ENCODE data around the gene DUSP7. TPM values are rescaled to one million over a fixed set of nuclear protein-coding genes. Genes with fewer than 3 reads are reported as not detected.

The DUSP7 gene
- total RNA-seq, 5 donors from 2014 or later (not counting 1 experiment from before 2014, with no cell fraction given), result 11.3 to 41.3 (median 39.0) TPM

DNA sequence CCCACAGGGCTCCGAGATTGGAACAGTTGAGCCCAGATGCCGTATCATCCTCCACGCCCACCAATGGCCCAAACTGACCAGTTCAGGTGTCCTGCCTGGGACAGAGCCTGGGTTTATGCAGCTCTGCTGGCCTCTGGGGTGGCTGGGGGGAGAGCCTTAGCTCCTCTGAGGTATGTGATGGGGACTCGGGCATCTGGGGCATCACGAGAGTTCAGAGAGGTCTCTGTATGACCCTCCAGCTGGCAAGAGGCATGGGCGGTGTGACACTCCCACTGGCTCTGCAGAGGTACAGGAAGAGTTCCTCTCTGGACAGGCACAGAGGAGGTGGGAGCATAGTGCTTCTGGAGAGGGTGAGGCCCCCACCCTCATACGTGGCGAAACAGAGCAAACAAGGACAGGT, 26.6 kb upstream of the DUSP7 start:
- H3K36me3 ChIP-seq (ENCODE audit: control insufficient read depth in 2 of 2, extremely low read depth in 1 of 2, insufficient read depth in 1 of 2, low read length in 1 of 2), result no peaks in the 10 kb centered on the region
- H3K27me3 ChIP-seq (replicated peaks in 1 of 2; ENCODE audit: control insufficient read depth in 2 of 2, extremely low read depth in 1 of 2, insufficient read depth in 2 of 2, low read length in 1 of 2), result no peaks in the 10 kb centered on the region
- H3K9me3 ChIP-seq, result no peaks in the 10 kb centered on the region
- Mint-ChIP-seq H3K27ac (no peak overlapping the region), H3K4me1 (peaks cover 21 to 26% (median 21%) of the 10 kb centered on the region in 3 donors), H3K9me3 (no peaks in the 10 kb centered on the region), H3K36me3 (no peaks in the 10 kb centered on the region), H3K4me3 (no peak overlapping the region), H3K27me3 (no peaks in the 10 kb centered on the region)
- no peak overlapping the region for H3K27ac ChIP-seq (ENCODE audit: low read length)
- 95% methylated on average over 4 of the region's 8 CpGs for WGBS (ENCODE audit: insufficient coverage)
- DNase-seq, result no peak
- ChIA-PET CTCF (no interaction called here), POLR2A (no interaction called here)
- H3K4me1 ChIP-seq (ENCODE audit: control insufficient read depth in 1 of 2, extremely low read depth in 1 of 2, insufficient read depth in 2 of 2, low read length in 2 of 2), result peaks cover 2 to 21% of the 10 kb centered on the region in 2 experiments
- no peak for ATAC-seq (replicated peaks in 1 of 4)
- H3K4me3 ChIP-seq (ENCODE audit: control insufficient read depth in 1 of 2, extremely low read depth in 1 of 2, low read length in 1 of 2), result no peak overlapping the region

DNA sequence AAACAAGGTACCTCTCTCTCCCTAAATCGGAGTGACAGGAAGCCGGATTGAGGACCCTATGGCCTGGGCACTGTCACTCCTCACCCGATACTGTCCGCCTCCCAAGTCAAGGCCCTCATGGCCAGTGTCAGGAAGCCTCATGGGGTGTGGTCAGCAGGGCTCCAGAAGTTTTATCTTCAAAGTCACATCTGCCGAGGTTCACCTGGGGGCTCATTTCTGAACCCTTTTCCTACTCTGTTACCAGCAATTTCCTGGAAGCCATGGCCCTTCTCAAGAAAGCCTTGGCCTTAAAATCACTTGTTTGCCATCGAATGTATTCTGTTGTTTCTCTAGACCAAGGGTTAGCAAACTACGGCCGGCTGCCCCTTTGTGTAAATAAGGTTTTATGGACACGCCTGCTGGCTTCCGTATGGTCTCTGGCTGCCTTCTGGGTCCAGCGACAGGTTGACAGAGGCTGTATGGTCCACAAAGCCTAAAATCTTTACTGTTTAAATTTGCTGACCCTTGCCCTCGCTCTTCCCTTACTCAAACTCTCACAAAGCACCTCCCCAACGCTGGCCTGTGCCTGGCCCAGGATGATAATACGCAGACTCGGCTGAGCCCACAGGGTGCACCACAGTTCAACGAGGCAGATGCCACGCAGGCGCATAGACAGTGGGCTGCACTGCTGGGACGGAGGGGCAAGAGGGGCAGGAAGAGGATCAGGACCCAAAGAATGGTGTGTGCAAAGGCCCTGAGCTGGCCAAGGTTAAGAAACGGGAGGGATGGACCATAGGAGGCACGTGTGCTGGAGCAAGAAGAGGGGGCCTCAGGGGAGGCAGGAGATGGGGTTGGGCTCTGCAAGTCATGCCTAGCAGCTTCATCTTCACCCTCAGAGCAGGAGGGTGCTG, 24.7 kb upstream of the DUSP7 start:
- H3K4me3 ChIP-seq (ENCODE audit: control insufficient read depth in 1 of 2, extremely low read depth in 1 of 2, low read length in 1 of 2), result no peak overlapping the region
- POLR2A ChIA-PET, result no interaction called here
- Mint-ChIP-seq H3K27me3 (no peaks in the 10 kb centered on the region), H3K36me3 (no peaks in the 10 kb centered on the region), H3K9me3 (no peaks in the 10 kb centered on the region), H3K4me1 (peaks cover 2 to 8% (median 6%) of the 10 kb centered on the region in 3 donors), H3K27ac (no peak overlapping the region), H3K4me3 (no peak overlapping the region)
- no peaks in the 10 kb centered on the region for H3K36me3 ChIP-seq (ENCODE audit: control insufficient read depth in 2 of 2, extremely low read depth in 1 of 2, insufficient read depth in 1 of 2, low read length in 1 of 2)
- ATAC-seq (replicated peaks in 1 of 4), result no peak
- DNase-seq, result no peak
- H3K9me3 ChIP-seq, result no peaks in the 10 kb centered on the region
- H3K27ac ChIP-seq (ENCODE audit: low read length), result no peak overlapping the region
- 96% methylated on average over 19 of the region's 21 CpGs for WGBS (ENCODE audit: insufficient coverage)
- no peaks in the 10 kb centered on the region for H3K27me3 ChIP-seq (replicated peaks in 1 of 2; ENCODE audit: control insufficient read depth in 2 of 2, extremely low read depth in 1 of 2, insufficient read depth in 2 of 2, low read length in 1 of 2)
- CTCF ChIA-PET, result no interaction called here
- H3K4me1 ChIP-seq (ENCODE audit: control insufficient read depth in 1 of 2, extremely low read depth in 1 of 2, insufficient read depth in 2 of 2, low read length in 2 of 2), result peaks cover under 1 to 8% of the 10 kb centered on the region in 2 experiments

DNA sequence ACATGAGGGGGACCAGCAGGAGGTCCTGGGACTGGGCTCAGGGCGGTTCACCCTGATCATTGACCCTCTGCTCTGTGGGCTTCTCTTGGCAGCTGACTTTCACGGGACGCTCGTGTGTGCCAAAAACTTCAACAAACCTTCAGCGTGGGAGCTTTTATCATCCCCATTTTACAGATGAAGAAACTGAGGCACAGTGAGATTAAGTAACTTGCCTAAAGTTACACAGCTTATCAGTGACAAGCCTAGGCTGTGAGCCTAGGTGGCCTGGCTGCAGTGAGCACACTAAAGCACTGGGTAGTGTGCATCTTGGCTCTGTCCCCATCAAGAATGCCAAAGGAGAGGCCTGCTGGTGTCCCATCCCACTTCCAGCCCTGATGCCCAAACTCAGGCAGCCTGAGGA, 23.6 kb upstream of the DUSP7 start:
- ATAC-seq (replicated peaks in 1 of 4) (no peak), DNase-seq (no peak)
- CTCF ChIA-PET, result no interaction called here
- POLR2A ChIA-PET, result no interaction called here
- H3K9me3 ChIP-seq, result no peaks in the 10 kb centered on the region
- WGBS (ENCODE audit: insufficient coverage), result 100% methylated on average over 1 of the region's 5 CpGs
- H3K4me1 ChIP-seq (ENCODE audit: control insufficient read depth in 1 of 2, extremely low read depth in 1 of 2, insufficient read depth in 2 of 2, low read length in 2 of 2), result no peaks in the 10 kb centered on the region
- no peaks in the 10 kb centered on the region for H3K36me3 Mint-ChIP-seq
- H3K36me3 ChIP-seq (ENCODE audit: control insufficient read depth in 2 of 2, extremely low read depth in 1 of 2, insufficient read depth in 1 of 2, low read length in 1 of 2), result no peaks in the 10 kb centered on the region
- H3K27ac ChIP-seq (ENCODE audit: low read length), result no peak overlapping the region
- no peak overlapping the region for H3K27ac Mint-ChIP-seq
- no peaks in the 10 kb centered on the region for H3K9me3 Mint-ChIP-seq
- H3K4me3 ChIP-seq (ENCODE audit: control insufficient read depth in 1 of 2, extremely low read depth in 1 of 2, low read length in 1 of 2), result no peak overlapping the region
- H3K27me3 ChIP-seq (replicated peaks in 1 of 2; ENCODE audit: control insufficient read depth in 2 of 2, extremely low read depth in 1 of 2, insufficient read depth in 2 of 2, low read length in 1 of 2), result no peaks in the 10 kb centered on the region
- H3K4me3 Mint-ChIP-seq, result no peak overlapping the region
- H3K4me1 Mint-ChIP-seq, result peaks cover 0 to 3% (median 0%) of the 10 kb centered on the region in 3 donors
- no peaks in the 10 kb centered on the region for H3K27me3 Mint-ChIP-seq

DNA sequence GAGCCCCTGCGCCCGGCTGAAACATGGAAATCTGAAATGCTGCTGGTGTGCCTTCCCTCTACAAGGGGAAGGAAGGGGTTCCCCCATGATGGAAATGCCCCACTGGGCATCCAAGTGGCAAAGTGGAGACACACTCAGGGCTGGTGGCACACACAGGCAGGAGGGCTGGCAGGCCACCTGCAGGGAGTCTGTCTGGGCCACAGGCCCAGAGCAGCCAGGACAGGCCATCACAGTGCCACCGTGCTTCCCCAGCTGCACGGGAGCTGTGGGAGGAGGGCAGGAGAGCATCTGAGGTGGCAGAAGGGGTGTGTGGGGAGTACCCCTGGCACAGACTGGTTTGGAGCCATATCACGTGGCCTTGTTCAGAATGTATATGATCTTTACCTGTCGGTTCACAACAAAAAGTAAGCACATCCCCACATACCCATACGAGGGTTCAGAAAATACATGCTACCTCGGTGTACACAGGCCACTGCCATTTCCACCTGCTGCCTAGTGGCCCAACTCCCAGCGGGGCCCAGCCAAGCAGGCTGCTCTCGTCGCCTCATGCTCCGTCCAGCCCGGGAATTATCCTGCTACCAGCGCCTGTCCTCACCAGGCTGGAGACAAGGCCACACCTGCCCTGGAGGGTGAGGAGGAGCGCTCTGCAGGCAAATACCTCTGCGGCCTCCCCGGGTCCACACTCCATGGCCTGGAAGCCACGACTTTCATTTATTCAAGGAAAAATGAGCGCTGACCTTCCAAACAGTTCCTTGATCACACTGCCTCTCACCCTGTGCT, 22.6 kb upstream of the DUSP7 start:
- H3K9me3 ChIP-seq, result no peaks in the 10 kb centered on the region
- H3K27ac ChIP-seq (ENCODE audit: low read length), result no peak overlapping the region
- no peaks in the 10 kb centered on the region for H3K27me3 ChIP-seq (replicated peaks in 1 of 2; ENCODE audit: control insufficient read depth in 2 of 2, extremely low read depth in 1 of 2, insufficient read depth in 2 of 2, low read length in 1 of 2)
- WGBS (ENCODE audit: insufficient coverage), result 93% methylated on average over 15 of the region's 19 CpGs
- ATAC-seq (replicated peaks in 1 of 4) (no peak), DNase-seq (no peak)
- H3K4me1 ChIP-seq (ENCODE audit: control insufficient read depth in 1 of 2, extremely low read depth in 1 of 2, insufficient read depth in 2 of 2, low read length in 2 of 2), result no peaks in the 10 kb centered on the region
- no peak overlapping the region for H3K4me3 ChIP-seq (ENCODE audit: control insufficient read depth in 1 of 2, extremely low read depth in 1 of 2, low read length in 1 of 2)
- no peaks in the 10 kb centered on the region for H3K27me3 Mint-ChIP-seq
- H3K27ac Mint-ChIP-seq, result no peak overlapping the region
- ChIA-PET CTCF (no interaction called here), POLR2A (interaction anchor here in 1 of 2 donors (0.6 kb wide), 1 partner anchor 300 kb away, joined by 8 read pairs; no protein-coding TSS in a partner anchor)
- no peaks in the 10 kb centered on the region for H3K4me1 Mint-ChIP-seq
- H3K9me3 Mint-ChIP-seq, result no peaks in the 10 kb centered on the region
- H3K36me3 ChIP-seq (ENCODE audit: control insufficient read depth in 2 of 2, extremely low read depth in 1 of 2, insufficient read depth in 1 of 2, low read length in 1 of 2), result no peaks in the 10 kb centered on the region
- H3K4me3 Mint-ChIP-seq, result no peak overlapping the region
- H3K36me3 Mint-ChIP-seq, result no peaks in the 10 kb centered on the region

DNA sequence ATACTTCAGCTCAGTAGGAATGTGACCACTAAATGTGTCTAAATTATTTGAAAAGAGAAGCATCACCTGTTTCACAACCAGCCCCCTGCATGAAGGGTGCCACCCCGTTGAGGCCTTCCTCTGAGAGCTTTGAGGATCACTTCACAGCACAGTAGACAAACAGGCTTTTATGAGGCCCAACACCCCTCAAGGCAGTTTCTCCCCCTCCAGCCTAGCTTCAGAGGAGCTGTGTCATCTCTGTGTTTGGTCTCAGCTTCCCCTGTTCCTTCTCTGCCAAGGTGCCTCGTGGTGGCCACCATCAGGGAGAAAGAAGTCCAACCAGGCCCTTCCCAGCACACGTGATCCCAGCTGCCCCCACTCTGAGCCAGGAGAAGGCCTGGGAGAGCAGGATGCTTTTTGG, 21.6 kb upstream of the DUSP7 start:
- H3K27ac ChIP-seq (ENCODE audit: low read length), result no peak overlapping the region
- H3K4me3 ChIP-seq (ENCODE audit: control insufficient read depth in 1 of 2, extremely low read depth in 1 of 2, low read length in 1 of 2), result no peak overlapping the region
- H3K27ac Mint-ChIP-seq, result no peak overlapping the region
- no peaks in the 10 kb centered on the region for H3K27me3 Mint-ChIP-seq
- H3K4me1 ChIP-seq (ENCODE audit: control insufficient read depth in 1 of 2, extremely low read depth in 1 of 2, insufficient read depth in 2 of 2, low read length in 2 of 2), result no peaks in the 10 kb centered on the region
- H3K36me3 Mint-ChIP-seq, result no peaks in the 10 kb centered on the region
- no peak for ATAC-seq (replicated peaks in 1 of 4)
- 17% methylated on average over 1 of the region's 3 CpGs for WGBS (ENCODE audit: insufficient coverage)
- DNase-seq, result no peak
- H3K36me3 ChIP-seq (ENCODE audit: control insufficient read depth in 2 of 2, extremely low read depth in 1 of 2, insufficient read depth in 1 of 2, low read length in 1 of 2), result no peaks in the 10 kb centered on the region
- H3K9me3 Mint-ChIP-seq, result no peaks in the 10 kb centered on the region
- POLR2A ChIA-PET, result no interaction called here
- no peaks in the 10 kb centered on the region for H3K27me3 ChIP-seq (replicated peaks in 1 of 2; ENCODE audit: control insufficient read depth in 2 of 2, extremely low read depth in 1 of 2, insufficient read depth in 2 of 2, low read length in 1 of 2)
- no peaks in the 10 kb centered on the region for H3K4me1 Mint-ChIP-seq
- no peak overlapping the region for H3K4me3 Mint-ChIP-seq
- no peaks in the 10 kb centered on the region for H3K9me3 ChIP-seq
- CTCF ChIA-PET, result no interaction called here

- no peaks in the 10 kb centered on the region for H3K27me3 ChIP-seq (replicated peaks in 1 of 2; ENCODE audit: control insufficient read depth in 2 of 2, extremely low read depth in 1 of 2, insufficient read depth in 2 of 2, low read length in 1 of 2)
- no peak overlapping the region for H3K4me3 ChIP-seq (ENCODE audit: control insufficient read depth in 1 of 2, extremely low read depth in 1 of 2, low read length in 1 of 2)
- no peaks in the 10 kb centered on the region for H3K9me3 ChIP-seq
- Mint-ChIP-seq H3K9me3 (no peaks in the 10 kb centered on the region), H3K27ac (no peak overlapping the region), H3K4me3 (no peak overlapping the region), H3K4me1 (peaks cover 0 to 3% (median 2%) of the 10 kb centered on the region in 3 donors), H3K36me3 (no peaks in the 10 kb centered on the region), H3K27me3 (no peaks in the 10 kb centered on the region)
- no peak overlapping the region for H3K27ac ChIP-seq (ENCODE audit: low read length)
- H3K36me3 ChIP-seq (ENCODE audit: control insufficient read depth in 2 of 2, extremely low read depth in 1 of 2, insufficient read depth in 1 of 2, low read length in 1 of 2), result no peaks in the 10 kb centered on the region
- no peak for ATAC-seq (replicated peaks in 1 of 4)
- CTCF ChIA-PET, result no interaction called here
- 98% methylated on average over 13 of the region's 14 CpGs for WGBS (ENCODE audit: insufficient coverage)
- POLR2A ChIA-PET, result no interaction called here
- H3K4me1 ChIP-seq (ENCODE audit: control insufficient read depth in 1 of 2, extremely low read depth in 1 of 2, insufficient read depth in 2 of 2, low read length in 2 of 2), result peaks cover 0 to 6% of the 10 kb centered on the region in 2 experiments
- DNase-seq, result no peak
These were observed 20.8 kb upstream of the DUSP7 start for GRCh38 chr3:52076896-52077780.

All from T-cell (primary cell).